Transverse colon (tissue), 3 donors: ENCODE data around the gene SPARCL1.

Source experiments
- EP300 ChIP-seq: sonication (generic); formaldehyde crosslinking; IDR thresholded peaks from one replicate; pipeline ENCODE4 v1.6.1; 2017; ENCODE audit warnings: antibody characterized with exemption, low read depth
- POLR2A ChIP-seq: fragments of 450-650 bp; IDR thresholded peaks from one replicate; pipeline ENCODE4 v1.6.1; 2016; ENCODE audit warnings: antibody characterized with exemption, mild to moderate bottlenecking, moderate library complexity
- TF ChIP-seq, protein P1 (sequence below), 5 experiments: fragments of 200-600 bp in 3 of 5; fragments of 450-650 bp in 2 of 5; sonication (generic) in 3 of 5; IDR thresholded peaks; 1 replicate in 2 of 5; 2 replicates in 3 of 5; pipeline ENCODE4 v1.5.1; 2016 to 2017; ENCODE audit warnings: antibody characterized with exemption in 5 of 5, inconsistent platforms in 3 of 5, mild to moderate bottlenecking in 2 of 5, moderate library complexity in 1 of 5

GRCh38 chr4:87516683-87517082, 12.5 kb downstream of the SPARCL1 start:
- TF ChIP-seq, protein P1, sequence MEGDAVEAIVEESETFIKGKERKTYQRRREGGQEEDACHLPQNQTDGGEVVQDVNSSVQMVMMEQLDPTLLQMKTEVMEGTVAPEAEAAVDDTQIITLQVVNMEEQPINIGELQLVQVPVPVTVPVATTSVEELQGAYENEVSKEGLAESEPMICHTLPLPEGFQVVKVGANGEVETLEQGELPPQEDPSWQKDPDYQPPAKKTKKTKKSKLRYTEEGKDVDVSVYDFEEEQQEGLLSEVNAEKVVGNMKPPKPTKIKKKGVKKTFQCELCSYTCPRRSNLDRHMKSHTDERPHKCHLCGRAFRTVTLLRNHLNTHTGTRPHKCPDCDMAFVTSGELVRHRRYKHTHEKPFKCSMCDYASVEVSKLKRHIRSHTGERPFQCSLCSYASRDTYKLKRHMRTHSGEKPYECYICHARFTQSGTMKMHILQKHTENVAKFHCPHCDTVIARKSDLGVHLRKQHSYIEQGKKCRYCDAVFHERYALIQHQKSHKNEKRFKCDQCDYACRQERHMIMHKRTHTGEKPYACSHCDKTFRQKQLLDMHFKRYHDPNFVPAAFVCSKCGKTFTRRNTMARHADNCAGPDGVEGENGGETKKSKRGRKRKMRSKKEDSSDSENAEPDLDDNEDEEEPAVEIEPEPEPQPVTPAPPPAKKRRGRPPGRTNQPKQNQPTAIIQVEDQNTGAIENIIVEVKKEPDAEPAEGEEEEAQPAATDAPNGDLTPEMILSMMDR (IDR thresholded peaks at IDR 0.05): no peak
- TF ChIP-seq POLR2A (no peak), EP300 (no peak)
